Measurements from ENCODE around the gene RUNX2.

The RUNX2 gene

DNA sequence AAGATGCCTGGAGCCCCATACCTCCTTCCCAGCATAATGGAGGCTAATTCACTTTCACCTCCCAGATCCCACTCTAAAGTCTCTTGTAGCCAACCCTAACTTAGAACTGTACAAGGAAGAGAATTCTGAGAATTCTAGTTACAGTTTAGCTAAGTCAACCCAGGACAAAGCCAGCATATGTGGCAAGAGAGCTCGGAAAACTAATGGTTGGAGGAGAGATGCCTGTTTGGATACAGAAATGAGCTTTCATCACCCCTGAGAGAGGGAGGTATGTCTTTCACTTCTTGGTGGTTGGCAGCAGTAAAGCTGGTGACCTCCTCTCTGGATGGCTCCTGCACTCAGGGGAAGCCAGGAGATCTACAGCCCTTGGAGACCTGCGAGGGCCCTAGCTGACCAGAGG is 302.2 kb downstream of the RUNX2 start:
- no peak for DNase-seq

DNA sequence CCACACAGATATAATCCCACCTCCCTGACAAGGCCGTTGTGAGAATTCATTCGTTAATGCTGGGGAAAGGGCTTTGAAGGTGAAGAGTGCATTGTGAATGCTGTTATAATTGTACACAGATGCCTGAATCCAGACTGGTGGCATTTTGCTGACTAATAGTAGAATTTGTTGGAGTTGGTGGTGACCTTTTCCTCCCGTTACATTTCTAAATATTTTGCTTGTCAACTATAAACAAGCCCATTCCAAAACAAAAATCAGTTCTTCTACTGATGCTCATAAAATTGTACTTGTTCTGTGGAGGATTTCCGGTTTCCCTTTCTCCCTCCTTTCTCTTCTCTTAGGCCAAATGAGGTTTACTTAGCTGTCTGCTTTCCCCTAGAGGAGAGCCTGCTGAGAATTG is 302.7 kb downstream of the RUNX2 start:
- DNase-seq = no peak

DNA sequence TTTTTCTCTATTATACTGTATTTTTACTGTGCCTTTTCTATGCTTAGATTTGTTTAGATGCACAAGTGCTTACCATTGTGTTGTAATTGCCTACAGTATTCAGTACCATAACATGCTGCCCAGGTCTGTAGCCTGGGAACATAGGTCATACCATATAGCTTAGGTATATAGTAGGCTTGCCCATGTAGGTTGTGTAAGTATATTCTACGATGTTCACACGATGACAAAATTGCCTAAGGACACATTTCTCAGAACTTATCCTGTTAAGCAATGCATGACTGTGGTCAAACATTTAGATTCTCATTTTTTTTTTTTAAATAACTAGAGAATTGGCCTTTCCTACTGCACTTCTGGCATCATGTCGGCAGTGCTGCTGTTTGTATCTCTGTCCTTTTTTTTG is 303.3 kb downstream of the RUNX2 start:
- no peak for DNase-seq

DNA sequence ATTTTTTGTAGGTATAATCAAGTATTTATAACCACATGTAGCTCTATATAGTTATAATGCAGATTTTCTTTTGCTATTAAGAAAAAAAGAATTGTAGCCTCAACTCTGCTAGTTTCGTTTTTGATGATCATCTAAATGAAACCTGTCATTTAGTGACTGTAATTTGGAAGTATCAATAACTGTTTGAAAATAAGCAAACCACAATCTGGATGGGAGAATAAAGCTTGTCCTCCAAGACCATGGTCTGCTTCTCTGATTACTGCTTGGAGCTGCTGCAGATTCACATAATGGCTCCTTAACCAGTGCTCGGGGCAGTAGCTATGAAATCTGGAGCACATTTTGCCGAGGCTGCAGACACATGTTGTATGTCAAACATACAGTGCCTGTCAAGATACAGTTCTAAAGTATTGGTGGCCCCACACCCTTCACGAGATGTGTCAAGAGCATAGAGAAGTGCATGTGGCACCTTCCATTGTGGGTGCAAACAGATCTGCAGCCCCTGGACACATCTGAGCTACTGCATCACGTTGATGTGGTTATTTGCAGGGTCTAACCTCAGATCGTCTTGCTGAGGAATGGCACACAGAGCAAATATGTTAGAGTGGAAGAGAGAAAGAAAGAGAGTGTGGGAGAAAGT is 305.3 kb downstream of the RUNX2 start:
- DNase-seq = no peak

DNA sequence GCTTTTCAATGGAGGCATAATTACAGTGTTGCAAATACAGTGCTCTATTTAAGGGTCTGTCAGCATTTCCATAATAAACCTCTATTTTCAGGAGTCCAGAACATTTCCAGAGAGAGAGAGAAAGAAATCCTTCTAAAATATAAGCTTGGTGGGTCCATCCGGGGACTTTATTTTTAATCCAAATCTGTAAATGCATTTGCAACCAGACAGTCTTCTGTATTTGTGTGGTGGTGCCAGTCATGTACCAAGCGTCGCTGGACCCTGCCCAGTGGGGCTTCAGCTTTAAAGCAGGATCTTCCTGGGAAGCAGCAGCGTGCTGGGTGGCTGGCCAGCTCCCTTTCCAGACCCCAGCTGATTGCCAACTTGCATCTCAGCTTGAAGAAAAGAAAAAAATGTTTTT is 306.1 kb downstream of the RUNX2 start:
- DNase-seq = no peak

DNA sequence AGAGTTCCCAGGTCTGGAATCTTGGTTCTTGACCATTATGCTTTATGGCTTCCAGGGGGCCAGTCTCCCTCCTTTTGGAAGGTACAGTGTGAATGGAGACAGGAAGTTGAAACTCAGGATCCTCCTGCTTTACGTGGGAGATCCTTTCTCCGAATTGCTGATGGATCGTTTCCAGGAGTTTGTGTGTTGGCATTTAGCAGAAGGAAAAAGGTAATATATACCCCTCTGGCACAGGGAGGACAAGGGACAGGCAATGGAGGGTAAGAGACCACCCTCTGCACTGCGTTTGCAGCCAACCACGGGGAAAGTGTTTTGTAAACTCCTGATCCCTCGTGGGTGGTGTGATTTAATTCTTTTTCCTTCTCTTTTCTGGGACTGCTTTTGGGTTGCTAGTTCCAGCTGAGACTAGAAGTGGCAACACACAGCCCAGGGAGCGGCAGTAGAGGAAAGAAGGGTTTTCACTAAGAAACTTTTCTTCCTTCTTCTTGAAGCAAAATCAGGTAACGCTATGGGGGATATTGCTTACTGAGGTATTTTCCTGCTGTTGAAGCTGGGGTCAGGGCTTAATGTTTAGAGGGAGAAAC is 307.2 kb downstream of the RUNX2 start:
- no peak for DNase-seq

- DNase-seq = no peak
These were observed 308.9 kb downstream of the RUNX2 start for GRCh38 chr6:45637056-45637455.

DNA sequence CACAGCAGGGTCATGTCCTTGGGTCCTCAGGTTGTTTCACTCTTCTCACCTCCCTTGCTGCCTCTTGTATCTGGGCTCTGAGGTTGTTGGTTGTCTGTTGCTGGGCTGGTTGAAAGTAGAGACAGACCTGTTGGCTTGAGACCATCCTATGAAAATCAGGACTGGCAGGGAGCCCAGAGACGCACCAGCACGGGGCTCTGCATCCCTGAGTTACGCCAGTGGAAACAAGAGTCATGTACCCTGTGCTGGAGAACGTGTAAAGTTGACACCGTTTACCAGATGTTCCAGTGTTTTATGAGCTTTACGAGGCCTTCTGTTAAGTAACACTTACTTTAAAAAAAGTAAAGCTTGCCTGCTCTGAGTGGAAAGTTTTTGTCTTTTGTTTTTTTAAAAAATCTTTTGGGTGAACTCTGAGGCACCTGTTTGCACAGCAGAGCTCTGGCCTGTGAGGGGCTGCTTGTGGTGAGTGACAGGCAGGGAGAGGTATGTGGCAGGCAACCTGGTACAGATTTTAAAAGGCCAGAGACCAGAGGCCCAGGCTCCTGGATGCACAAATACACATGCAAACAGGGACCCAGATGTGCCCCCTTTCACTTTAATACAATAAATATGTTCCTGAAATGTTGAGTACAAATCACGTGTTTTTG is 309.6 kb downstream of the RUNX2 start:
- no peak for DNase-seq

DNA sequence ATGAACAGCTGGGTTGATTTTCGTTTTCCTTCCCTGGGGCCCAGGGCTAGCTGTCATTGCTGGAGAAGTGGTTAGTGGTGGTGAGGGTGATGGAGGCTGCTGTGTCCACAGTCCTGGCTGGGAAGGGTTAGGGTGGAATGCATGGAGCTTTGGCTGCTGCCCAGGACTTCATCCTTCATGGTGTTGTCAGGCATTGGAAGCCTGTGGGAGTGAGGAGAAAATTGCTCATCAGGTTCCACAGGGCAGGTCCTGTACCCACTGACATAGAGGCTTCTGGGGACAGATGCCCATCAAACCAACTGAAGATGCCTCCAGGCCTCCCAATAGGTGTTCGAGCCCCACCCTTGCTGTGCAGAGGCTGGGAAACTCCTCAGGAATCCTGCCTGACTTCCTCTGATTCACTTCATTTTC is 312.0 kb downstream of the RUNX2 start:
- no peak for DNase-seq

GRCh38 chr6:45640811-45641210 is 312.7 kb downstream of the RUNX2 start:
- no peak for DNase-seq

DNA sequence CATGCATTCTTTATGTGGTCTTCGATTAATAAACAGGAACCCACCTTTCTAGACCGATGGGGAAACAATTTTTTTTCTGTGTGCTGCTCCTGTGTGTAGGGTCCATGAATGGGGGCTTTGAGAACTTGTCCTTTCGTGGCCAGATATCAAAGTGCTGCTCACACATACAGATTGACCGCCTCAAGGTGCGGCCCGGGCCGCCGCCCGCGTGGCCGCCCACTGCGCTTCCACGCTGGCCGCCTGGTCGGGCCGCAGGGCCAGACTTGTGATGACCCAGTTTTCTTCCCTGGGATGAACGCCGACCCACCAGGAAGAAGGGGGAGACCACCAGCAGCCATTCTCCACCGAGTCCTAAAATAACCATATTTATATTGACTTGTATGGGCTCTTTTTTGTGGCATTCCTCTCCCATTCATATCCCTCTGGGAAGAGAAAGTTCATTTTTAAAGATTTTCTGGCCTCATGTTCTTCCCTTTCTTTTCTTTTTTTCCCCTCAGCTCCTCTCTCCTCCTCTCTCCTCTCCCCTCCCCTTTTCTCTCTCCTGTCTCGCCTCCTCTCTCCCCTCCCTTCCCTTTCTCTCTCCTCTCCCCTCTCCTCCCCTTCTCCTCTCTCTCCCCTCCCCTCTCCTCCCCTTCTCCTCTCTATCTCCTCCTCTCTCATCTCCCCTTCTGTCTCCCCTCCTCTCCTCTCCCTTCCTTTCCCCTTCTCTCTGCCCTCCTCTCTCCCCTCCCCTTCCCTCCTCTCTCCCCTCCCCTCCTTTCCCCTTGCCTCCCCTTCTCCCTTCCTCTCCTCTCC is 314.4 kb downstream of the RUNX2 start:
- no peak for DNase-seq

DNA sequence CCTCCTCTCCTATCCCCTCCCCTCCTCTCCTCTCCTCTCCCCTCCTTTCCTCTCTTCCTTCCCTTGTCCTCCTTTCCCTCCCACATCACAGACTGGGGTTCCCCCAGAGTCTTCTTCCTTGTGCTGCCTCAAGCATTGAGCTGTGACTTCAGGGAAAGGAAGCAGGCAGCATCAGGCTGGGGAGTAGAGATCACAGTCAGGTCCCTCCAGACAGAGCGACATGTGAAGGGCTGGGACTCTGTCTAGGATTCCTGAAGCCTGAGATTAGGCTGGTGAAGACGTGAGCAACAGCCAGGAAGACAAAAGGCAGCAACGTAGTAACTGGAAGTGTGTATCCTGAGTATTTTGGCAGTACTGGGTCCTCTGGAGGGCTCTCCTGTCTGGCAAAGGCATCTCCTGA is 315.0 kb downstream of the RUNX2 start:
- no peak for DNase-seq

DNA sequence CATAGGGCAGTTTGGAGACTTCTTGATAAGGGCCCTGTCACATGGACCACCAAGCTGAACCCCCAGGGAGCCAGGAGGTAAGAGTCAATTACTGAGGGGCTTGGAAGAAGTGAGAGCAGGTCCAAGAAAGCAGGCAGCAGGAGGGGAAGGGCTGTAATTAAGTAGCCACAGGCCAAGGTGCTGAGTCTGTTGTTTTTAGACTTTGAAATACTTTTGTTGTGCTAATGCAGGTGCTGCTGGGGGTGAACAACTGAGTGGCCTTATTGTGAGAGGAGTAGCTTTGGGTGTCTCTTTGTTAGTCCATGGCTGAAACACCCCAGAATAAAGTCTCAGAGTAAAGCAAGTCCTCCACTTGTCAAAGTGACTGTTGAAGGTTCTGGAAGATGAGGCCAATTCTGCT is 316.6 kb downstream of the RUNX2 start:
- DNase-seq = no peak

- DNase-seq = no peak
These were observed 317.2 kb downstream of the RUNX2 start for GRCh38 chr6:45645302-45645701.

DNA sequence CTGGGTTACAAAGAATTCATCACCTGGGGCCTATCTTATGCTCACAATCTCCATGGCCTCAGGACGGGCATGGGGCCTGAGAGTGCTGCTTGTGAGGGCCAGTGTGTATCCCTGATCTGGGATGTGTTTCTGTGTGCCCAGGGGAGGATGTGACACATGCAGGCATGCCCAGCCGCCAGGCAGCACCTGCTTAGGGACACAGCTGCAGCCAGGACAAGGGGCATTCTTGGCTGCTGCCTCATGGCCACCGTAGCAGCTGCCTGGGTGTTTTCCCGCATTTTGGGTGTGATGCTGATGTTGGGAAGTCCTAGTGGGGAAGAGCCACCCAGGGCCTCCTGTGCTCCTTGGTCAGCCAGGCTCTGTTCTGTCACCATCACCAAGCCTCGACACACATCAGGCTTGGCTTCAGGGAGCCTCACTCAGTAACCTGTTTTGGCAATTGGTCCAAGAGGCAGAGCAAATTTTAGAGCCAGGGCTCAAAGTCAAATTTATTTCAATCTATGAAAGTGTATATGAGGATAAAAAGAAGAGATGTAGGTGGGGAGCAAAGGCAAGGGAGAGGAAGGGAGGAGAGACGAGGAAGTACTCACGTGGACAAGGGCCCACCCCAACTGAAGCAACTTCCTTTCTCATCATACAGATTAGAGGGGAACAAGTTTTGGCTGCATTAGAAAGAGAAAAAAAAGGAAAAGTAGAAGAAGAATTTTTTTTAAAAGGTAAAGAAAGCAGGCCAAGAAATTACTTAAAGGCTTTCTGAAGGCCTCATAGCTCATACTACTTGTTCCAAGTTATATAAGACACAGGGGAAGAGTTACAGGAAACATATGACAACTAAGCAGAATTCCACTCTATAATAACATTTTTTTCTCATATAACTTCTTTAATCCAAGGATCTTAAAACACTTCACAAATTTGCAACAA is 319.5 kb downstream of the RUNX2 start:
- DNase-seq = no peak

DNA sequence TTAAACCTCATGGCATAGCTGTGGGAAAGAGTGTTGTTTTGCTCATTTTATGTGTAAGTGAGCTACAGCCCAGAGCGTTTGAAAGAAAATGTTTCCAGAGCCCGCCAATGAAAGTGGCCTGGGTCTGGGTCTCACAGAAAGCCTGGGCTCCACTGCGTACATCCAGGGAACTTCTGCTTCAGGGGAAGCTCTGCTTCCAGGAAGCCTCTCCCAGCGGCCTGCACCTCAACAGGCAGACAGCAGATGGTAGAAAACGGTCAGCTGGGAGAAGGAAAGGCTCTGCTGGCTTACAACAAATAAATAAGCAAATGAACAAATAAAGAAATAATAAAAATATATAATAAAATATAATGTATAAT is 320.1 kb downstream of the RUNX2 start:
- no peak for DNase-seq

GRCh38 chr6:45650524-45651135 is 322.5 kb downstream of the RUNX2 start:
- no peak for DNase-seq

- DNase-seq = no peak
These were observed 323.2 kb downstream of the RUNX2 start for GRCh38 chr6:45651301-45651700.

DNA sequence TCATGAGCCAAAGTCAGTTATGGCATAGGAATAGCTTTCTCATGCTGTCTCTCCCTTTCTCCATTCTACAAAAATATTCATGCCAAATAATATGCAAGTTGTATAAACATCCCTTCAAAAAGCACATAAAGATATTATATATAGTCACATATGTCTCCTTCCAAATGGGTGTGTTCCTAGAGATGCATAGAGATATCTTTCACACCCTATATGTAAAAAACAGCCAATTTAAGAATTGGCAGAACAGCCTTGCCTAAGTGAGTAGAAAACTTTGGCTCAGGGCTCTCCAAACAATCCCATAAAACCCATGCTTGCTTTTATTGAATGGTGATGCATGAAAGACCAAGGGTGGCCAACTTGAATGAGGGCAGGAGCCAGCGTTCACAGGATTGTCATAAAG is 324.3 kb downstream of the RUNX2 start:
- no peak for DNase-seq

GRCh38 chr6:45653117-45653883 is 325.2 kb downstream of the RUNX2 start:
- no peak for DNase-seq

DNA sequence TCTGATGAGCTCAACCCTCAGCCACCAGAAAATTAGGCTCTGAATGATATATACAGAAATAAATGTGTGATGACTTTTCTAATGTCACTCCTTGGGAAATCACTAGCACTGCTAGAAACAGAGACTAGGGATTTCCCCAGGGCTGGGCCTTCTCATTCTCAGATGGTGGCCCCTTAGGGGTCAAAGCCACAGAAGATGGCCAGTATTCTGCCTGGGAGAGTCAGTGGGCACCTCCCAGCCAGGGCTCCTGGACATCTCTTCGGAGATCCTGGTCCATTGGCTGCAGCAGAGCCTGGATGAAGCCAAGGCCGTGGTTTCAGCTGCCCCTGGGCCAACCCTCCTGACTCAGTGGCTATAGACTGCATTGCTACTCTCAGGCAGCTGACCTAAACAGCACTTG is 326.5 kb downstream of the RUNX2 start:
- no peak for DNase-seq

Data from NCI-H1105 (cell line).